Panc1 (cell line): ENCODE data around the gene CLDN3. TPM values are rescaled to one million over a fixed set of nuclear protein-coding genes. Genes with fewer than 3 reads are reported as not detected.

ENCODE experiments used
- ATAC-seq: fragments of 200-7000 bp; cut with Tn5 transposase; 2 replicates; pipeline ENCODE4 v1.9.1; 2020; ENCODE audit warnings: mild to moderate bottlenecking, moderate library complexity
- BruUV-seq: library from RNA; stranded (reverse); fragments of 400-500 nt; replicated peaks from 2 replicates; lab custom pipeline; 2021; lab: Mats Ljungman, UMichigan
- CTCF ChIA-PET: fragments of 300-600 bp; sonication (Branson Sonifier 250); formaldehyde crosslinking; loops from one replicate; lab custom pipeline; 2022; ENCODE audit warnings: antibody characterized with exemption; lab: Charles Lee
- POLR2A ChIA-PET: fragments of 300-600 bp; sonication (Branson Sonifier 250); formaldehyde crosslinking; loops from one replicate; lab custom pipeline; 2022; ENCODE audit warnings: antibody characterized with exemption; lab: Charles Lee
- DNase-seq: peaks from one replicate; pipeline ENCODE4 v3.0.0-alpha.2; 2010; ENCODE audit warnings: low read depth, low spot score
- H3K27ac ChIP-seq: 2 replicates; pipeline ENCODE4 v1.5.1; 2011; ENCODE audit warnings: mild to moderate bottlenecking, low read length, inconsistent platforms
- H3K27me3 ChIP-seq: fragments of 200-500 bp; sonication (Bioruptor generic); 2 replicates; pipeline ENCODE4 v1.6.0; 2014; ENCODE audit warnings: low read length, inconsistent platforms; ENCODE audit not compliant: control insufficient read depth, insufficient read depth
- H3K36me3 ChIP-seq: fragments of 200-500 bp; sonication (Bioruptor generic); 2 replicates; pipeline ENCODE4 v1.5.1; 2014; ENCODE audit warnings: inconsistent platforms, mild to moderate bottlenecking, low read length, moderate library complexity; ENCODE audit not compliant: control insufficient read depth, insufficient read depth
- H3K4me1 ChIP-seq: 2 replicates; pipeline ENCODE4 v1.5.1; 2011; ENCODE audit warnings: inconsistent platforms, mild to moderate bottlenecking, low read length, moderate library complexity; ENCODE audit not compliant: control insufficient read depth, insufficient read depth
- H3K4me3 ChIP-seq, 2 experiments: 2 replicates each; pipeline ENCODE4 v1.5.1; 2011 to 2012; ENCODE audit warnings: low read depth in 2 of 2, low read length in 2 of 2, mild to moderate bottlenecking in 2 of 2, inconsistent platforms in 1 of 2, moderate library complexity in 1 of 2
- H3K9me3 ChIP-seq: fragments of 200-500 bp; sonication (Bioruptor generic); 2 replicates; pipeline ENCODE4 v1.5.1; 2014; ENCODE audit warnings: low read depth, mild to moderate bottlenecking, inconsistent platforms, low read length, moderate library complexity; ENCODE audit not compliant: control insufficient read depth, insufficient read depth
- POLR2AphosphoS5 ChIP-seq: IDR thresholded peaks from 2 replicates; pipeline ENCODE4 v1.6.1; 2012; ENCODE audit warnings: mild to moderate bottlenecking, low read depth, low read length, moderate library complexity
- SIN3A ChIP-seq: IDR thresholded peaks from 2 replicates; pipeline ENCODE4 v1.6.1; 2012; ENCODE audit warnings: low read depth, mild to moderate bottlenecking, low read length, moderate library complexity, borderline replicate concordance; ENCODE audit not compliant: insufficient read depth
- TCF7L2 ChIP-seq: IDR thresholded peaks from 2 replicates; pipeline ENCODE4 v1.6.1; 2011; ENCODE audit warnings: mild to moderate bottlenecking, low read depth, low read length, inconsistent platforms
- in situ Hi-C: cut with HindIII; loops from 2 replicates; pipeline ENCODE4 v1.10.0; 2016; ENCODE audit warnings: low sequenced_read_pairs, low pct_unique_long_range_greater_than_20kb
- intact Hi-C: fragments of 100-400 bp; cut with micrococcal nuclease; formaldehyde crosslinking; loops from one replicate; pipeline ENCODE4 v1.10.0; 2022; ENCODE audit not compliant: unreplicated experiment
- total RNA-seq: library from RNA; stranded (reverse); gene quantifications from one replicate; pipeline ENCODE4 v1.2.1, GENCODE V29; 2021; ENCODE audit not compliant: unreplicated experiment
- TF ChIP-seq, protein P1 (sequence below): fragments of 450-650 bp; IDR thresholded peaks from 2 replicates; pipeline ENCODE4 v1.5.1; 2017; ENCODE audit warnings: mild to moderate bottlenecking
- TF ChIP-seq, protein P2 (sequence below), 2 experiments: IDR thresholded peaks; 2 replicates each; pipeline ENCODE4 v1.6.1; 2011 to 2012; ENCODE audit warnings: low read depth in 2 of 2, control low read depth in 1 of 2, low read length in 1 of 2, mild to moderate bottlenecking in 1 of 2, moderate library complexity in 1 of 2; ENCODE audit not compliant: insufficient read depth in 1 of 2

Gene CLDN3
- total RNA-seq, 1 experiment from 2014 or later = 16.8 TPM

GRCh38 chr7:73739387-73739767 is 30.7 kb downstream of the CLDN3 start:
- POLR2A ChIA-PET = interaction anchor here (1.6 kb wide), 1 partner anchor 93 kb away, joined by 13 read pairs; no protein-coding TSS in a partner anchor
- in situ Hi-C loops = no loop called here
- H3K27ac ChIP-seq = peak overlapping the region; percentile 96
- H3K4me3 ChIP-seq = peak overlapping the region; percentile 64 to 93
- peaks cover 65% of the 10 kb centered on the region for H3K4me1 ChIP-seq
- no peak for TF ChIP-seq TCF7L2
- TF ChIP-seq POLR2AphosphoS5 = no peak
- TF ChIP-seq, protein P1, sequence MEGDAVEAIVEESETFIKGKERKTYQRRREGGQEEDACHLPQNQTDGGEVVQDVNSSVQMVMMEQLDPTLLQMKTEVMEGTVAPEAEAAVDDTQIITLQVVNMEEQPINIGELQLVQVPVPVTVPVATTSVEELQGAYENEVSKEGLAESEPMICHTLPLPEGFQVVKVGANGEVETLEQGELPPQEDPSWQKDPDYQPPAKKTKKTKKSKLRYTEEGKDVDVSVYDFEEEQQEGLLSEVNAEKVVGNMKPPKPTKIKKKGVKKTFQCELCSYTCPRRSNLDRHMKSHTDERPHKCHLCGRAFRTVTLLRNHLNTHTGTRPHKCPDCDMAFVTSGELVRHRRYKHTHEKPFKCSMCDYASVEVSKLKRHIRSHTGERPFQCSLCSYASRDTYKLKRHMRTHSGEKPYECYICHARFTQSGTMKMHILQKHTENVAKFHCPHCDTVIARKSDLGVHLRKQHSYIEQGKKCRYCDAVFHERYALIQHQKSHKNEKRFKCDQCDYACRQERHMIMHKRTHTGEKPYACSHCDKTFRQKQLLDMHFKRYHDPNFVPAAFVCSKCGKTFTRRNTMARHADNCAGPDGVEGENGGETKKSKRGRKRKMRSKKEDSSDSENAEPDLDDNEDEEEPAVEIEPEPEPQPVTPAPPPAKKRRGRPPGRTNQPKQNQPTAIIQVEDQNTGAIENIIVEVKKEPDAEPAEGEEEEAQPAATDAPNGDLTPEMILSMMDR = no peak
- no peak for TF ChIP-seq SIN3A
- TF ChIP-seq, protein P2, sequence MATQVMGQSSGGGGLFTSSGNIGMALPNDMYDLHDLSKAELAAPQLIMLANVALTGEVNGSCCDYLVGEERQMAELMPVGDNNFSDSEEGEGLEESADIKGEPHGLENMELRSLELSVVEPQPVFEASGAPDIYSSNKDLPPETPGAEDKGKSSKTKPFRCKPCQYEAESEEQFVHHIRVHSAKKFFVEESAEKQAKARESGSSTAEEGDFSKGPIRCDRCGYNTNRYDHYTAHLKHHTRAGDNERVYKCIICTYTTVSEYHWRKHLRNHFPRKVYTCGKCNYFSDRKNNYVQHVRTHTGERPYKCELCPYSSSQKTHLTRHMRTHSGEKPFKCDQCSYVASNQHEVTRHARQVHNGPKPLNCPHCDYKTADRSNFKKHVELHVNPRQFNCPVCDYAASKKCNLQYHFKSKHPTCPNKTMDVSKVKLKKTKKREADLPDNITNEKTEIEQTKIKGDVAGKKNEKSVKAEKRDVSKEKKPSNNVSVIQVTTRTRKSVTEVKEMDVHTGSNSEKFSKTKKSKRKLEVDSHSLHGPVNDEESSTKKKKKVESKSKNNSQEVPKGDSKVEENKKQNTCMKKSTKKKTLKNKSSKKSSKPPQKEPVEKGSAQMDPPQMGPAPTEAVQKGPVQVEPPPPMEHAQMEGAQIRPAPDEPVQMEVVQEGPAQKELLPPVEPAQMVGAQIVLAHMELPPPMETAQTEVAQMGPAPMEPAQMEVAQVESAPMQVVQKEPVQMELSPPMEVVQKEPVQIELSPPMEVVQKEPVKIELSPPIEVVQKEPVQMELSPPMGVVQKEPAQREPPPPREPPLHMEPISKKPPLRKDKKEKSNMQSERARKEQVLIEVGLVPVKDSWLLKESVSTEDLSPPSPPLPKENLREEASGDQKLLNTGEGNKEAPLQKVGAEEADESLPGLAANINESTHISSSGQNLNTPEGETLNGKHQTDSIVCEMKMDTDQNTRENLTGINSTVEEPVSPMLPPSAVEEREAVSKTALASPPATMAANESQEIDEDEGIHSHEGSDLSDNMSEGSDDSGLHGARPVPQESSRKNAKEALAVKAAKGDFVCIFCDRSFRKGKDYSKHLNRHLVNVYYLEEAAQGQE (IDR thresholded peaks at IDR 0.05; ENCODE audit: insufficient read depth in 1 of 2, low read depth in 2 of 2, low read length in 1 of 2) = no peak
- intact Hi-C loops = no loop called here
- TSS peak; percentile 82 for BruUV-seq
- CTCF ChIA-PET = interaction anchor here (0.5 to 0.7 kb wide), 2 partner anchors 17 to 71 kb away, joined by 4 to 5 read pairs; no protein-coding TSS in a partner anchor
- H3K27me3 ChIP-seq = no peaks in the 10 kb centered on the region
- no peaks in the 10 kb centered on the region for H3K9me3 ChIP-seq
- peaks cover 5% of the 10 kb centered on the region; the same call in 1 of the 2 replicates for H3K36me3 ChIP-seq
- DNase-seq (no peak), ATAC-seq (no peak)

DNA sequence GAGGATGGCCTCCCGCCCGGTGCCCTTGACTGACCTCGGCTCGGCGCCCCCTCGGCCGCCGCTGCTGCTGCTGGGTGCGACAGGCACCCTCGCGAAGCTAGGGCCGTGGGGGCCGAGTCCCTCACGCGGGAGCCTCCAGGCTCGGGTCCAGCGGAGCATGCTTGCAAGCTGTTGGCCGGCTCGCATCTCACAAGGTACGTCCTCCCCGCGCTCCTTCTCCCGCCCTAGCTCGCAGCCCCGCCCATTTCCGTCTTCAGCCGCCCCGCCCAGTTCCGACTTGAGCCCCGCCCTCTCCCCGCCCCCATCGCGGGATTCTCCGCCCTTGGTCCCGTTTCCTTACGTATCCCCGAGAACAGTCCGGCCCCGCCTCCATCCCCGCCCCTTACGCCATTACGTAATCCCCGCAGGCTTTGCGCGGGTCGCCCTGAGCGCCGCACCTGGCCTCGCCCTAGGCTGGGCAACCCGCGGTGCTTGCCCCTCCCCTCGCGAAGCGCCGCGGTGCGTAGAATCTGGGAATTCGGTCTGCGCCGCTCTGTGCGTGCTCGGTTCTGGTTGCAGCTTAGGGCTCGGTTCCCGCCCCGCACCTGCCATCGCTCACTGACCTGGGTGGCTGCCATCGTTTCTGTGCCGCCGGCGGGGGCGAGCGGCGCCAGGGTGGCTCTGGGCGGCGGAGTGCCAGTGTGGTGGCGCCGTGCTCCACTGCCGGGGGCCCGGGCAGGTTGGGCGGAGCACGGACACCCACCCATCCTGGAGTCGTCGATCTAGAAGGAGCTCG is 31.3 kb downstream of the CLDN3 start, which contains the start of gene ABHD11:
TSS of gene ABHD11 (minus strand) at position 191 of the 775 bp plus-strand sequence. CDS start at position 159, 32 bp downstream.
- DNase-seq (peak; percentile 94), ATAC-seq (peak; percentile 85)
- peak within 1 kb of the TSS; percentile 96 for H3K27ac ChIP-seq
- no TSS peak for BruUV-seq
- H3K9me3 ChIP-seq = no peaks in the 10 kb centered on the region
- in situ Hi-C loops (no loop called here), intact Hi-C loops (no loop called here)
- ChIA-PET POLR2A (interaction anchor here (0.5 to 1.6 kb wide), 7 partner anchors 24 to 454 kb away, joined by 4 to 13 read pairs (median 7); no protein-coding TSS in a partner anchor), CTCF (interaction anchor here (0.5 to 0.7 kb wide), 5 partner anchors 18 to 557 kb away, joined by 3 to 5 read pairs (median 4); no protein-coding TSS in a partner anchor)
- H3K36me3 ChIP-seq = peaks cover 5% of the 10 kb centered on the region; the same call in 1 of the 2 replicates
- H3K4me3 ChIP-seq = peak within 1 kb of the TSS; percentile 78 to 93
- TF ChIP-seq SIN3A (peak; percentile 88; the same call in 1 of the 2 replicates), POLR2AphosphoS5 (peak; percentile 86), TCF7L2 (0 out of 2 replicates have a peak, but pooled peaks have one; percentile 24)
- TF ChIP-seq, protein P2 (IDR thresholded peaks at IDR 0.05; ENCODE audit: insufficient read depth in 1 of 2, low read depth in 2 of 2, low read length in 1 of 2) = 0 out of 4 replicates have a peak, but pooled peaks of 1 of the 2 experiments have one; percentile 53
- TF ChIP-seq, protein P1 = no peak
- H3K27me3 ChIP-seq = no peaks in the 10 kb centered on the region
- H3K4me1 ChIP-seq = peaks cover 65% of the 10 kb centered on the region
